ENCODE data around the gene MCHR1. TPM values are rescaled to one million over a fixed set of nuclear protein-coding genes. Genes with fewer than 3 reads are reported as not detected.
"Not testable (repeated sequence)": the region's sequence is repeated elsewhere in the genome, so short reads cannot be mapped to it uniquely, and the experiment has no call there.

The MCHR1 gene
- total RNA-seq, 4 donors from 2014 or later: 0.95 TPM; not detected in 3

- DNase-seq: no peak
- Histone ChIP-seq H3K27me3 (no peaks in the 10 kb centered on the region), H3K9me3 (no peaks in the 10 kb centered on the region), H3K36me3 (no peaks in the 10 kb centered on the region), H3K27ac (no peak overlapping the region), H3K4me3 (no peak overlapping the region), H3K4me1 (no peaks in the 10 kb centered on the region)
- ATAC-seq: no peak
- intact Hi-C loops (cut with DNase I; ENCODE audit: low total_unique reads): no loop called here
- TF ChIP-seq POLR2A (IDR thresholded peaks at IDR 0.05): no peak
- TF ChIP-seq CTCF (IDR thresholded peaks at IDR 0.05 in 4 of 5, conservative IDR thresholded peaks at IDR 0.05 in 1 of 5): no peak
- in situ Hi-C loops (cut with MboI; ENCODE audit: low sequenced_read_pairs in 4 of 4): no loop called here
Observed at GRCh38 chr22:40718250-40719204, 39.2 kb downstream of the MCHR1 start.

GRCh38 chr22:40719599-40719998, 40.3 kb downstream of the MCHR1 start:
- TF ChIP-seq POLR2A (IDR thresholded peaks at IDR 0.05): no peak
- no peak for TF ChIP-seq CTCF (IDR thresholded peaks at IDR 0.05 in 4 of 5, conservative IDR thresholded peaks at IDR 0.05 in 1 of 5)
- no peaks in the 10 kb centered on the region for H3K36me3 ChIP-seq
- in situ Hi-C loops (cut with MboI; ENCODE audit: low sequenced_read_pairs in 4 of 4): no loop called here
- DNase-seq (no peak), ATAC-seq (no peak)
- H3K9me3 ChIP-seq: no peaks in the 10 kb centered on the region
- no peaks in the 10 kb centered on the region for H3K4me1 ChIP-seq
- H3K27me3 ChIP-seq: no peaks in the 10 kb centered on the region
- no peak overlapping the region for H3K27ac ChIP-seq
- intact Hi-C loops (cut with DNase I; ENCODE audit: low total_unique reads): no loop called here
- H3K4me3 ChIP-seq: no peak overlapping the region

GRCh38 chr22:40720156-40720537, 40.9 kb downstream of the MCHR1 start:
- ATAC-seq; H3K4me1 ChIP-seq; H3K9me3 ChIP-seq; intact Hi-C loops (cut with DNase I; ENCODE audit: low total_unique reads); H3K4me3 ChIP-seq; H3K27me3 ChIP-seq; H3K27ac ChIP-seq; H3K36me3 ChIP-seq; in situ Hi-C loops (cut with MboI; ENCODE audit: low sequenced_read_pairs in 4 of 4); DNase-seq: not testable (repeated sequence)

GRCh38 chr22:40720538-40721256, 41.4 kb downstream of the MCHR1 start:
- Histone ChIP-seq H3K4me3 (no peak overlapping the region), H3K27ac (no peak overlapping the region), H3K36me3 (no peaks in the 10 kb centered on the region), H3K9me3 (no peaks in the 10 kb centered on the region), H3K27me3 (no peaks in the 10 kb centered on the region), H3K4me1 (no peaks in the 10 kb centered on the region)
- TF ChIP-seq CTCF (IDR thresholded peaks at IDR 0.05 in 4 of 5, conservative IDR thresholded peaks at IDR 0.05 in 1 of 5): no peak
- TF ChIP-seq POLR2A (IDR thresholded peaks at IDR 0.05): no peak
- DNase-seq (no peak), ATAC-seq (no peak)
- intact Hi-C loops (cut with DNase I; ENCODE audit: low total_unique reads) (no loop called here), in situ Hi-C loops (cut with MboI; ENCODE audit: low sequenced_read_pairs in 4 of 4) (no loop called here)

GRCh38 chr22:40721266-40721665, 42.0 kb downstream of the MCHR1 start:
- DNase-seq: no peak
- no peak overlapping the region for H3K4me3 ChIP-seq
- ATAC-seq: no peak
- H3K36me3 ChIP-seq: no peaks in the 10 kb centered on the region
- intact Hi-C loops (cut with DNase I; ENCODE audit: low total_unique reads) (no loop called here), in situ Hi-C loops (cut with MboI; ENCODE audit: low sequenced_read_pairs in 4 of 4) (no loop called here)
- no peaks in the 10 kb centered on the region for H3K27me3 ChIP-seq
- no peak overlapping the region for H3K27ac ChIP-seq
- H3K9me3 ChIP-seq: no peaks in the 10 kb centered on the region
- TF ChIP-seq CTCF (IDR thresholded peaks at IDR 0.05 in 4 of 5, conservative IDR thresholded peaks at IDR 0.05 in 1 of 5): no peak
- TF ChIP-seq POLR2A (IDR thresholded peaks at IDR 0.05): no peak
- H3K4me1 ChIP-seq: no peaks in the 10 kb centered on the region

Measured in gastrocnemius medialis (tissue), 4 donors.